Liver (tissue), 3 donors: ENCODE results near the gene MMEL1.

Experiments
- HNF4G ChIP-seq: IDR thresholded peaks from 2 replicates; pipeline ENCODE4 v1.6.1; 2016; ENCODE audit warnings: antibody characterized with exemption
- JUND ChIP-seq, 2 donors: IDR thresholded peaks; 2 replicates each; pipeline ENCODE4 v1.6.1; 2016; ENCODE audit warnings: antibody characterized with exemption in 2 of 2
- RXRA ChIP-seq, 2 donors: IDR thresholded peaks; 2 replicates each; pipeline ENCODE4 v1.6.1; 2017 to 2018; ENCODE audit warnings: antibody characterized with exemption in 2 of 2, mild to moderate bottlenecking in 1 of 2
- TAF1 ChIP-seq: conservative IDR thresholded peaks from 2 replicates; pipeline ENCODE4 v1.6.1; 2016; ENCODE audit warnings: antibody characterized with exemption, mild to moderate bottlenecking
- YY1 ChIP-seq: IDR thresholded peaks from 2 replicates; pipeline ENCODE4 v1.6.1; 2016; ENCODE audit warnings: antibody characterized with exemption, mild to moderate bottlenecking
- TF ChIP-seq, protein P1 (sequence below): fragments of 150-350 bp; IDR thresholded peaks from 2 replicates; pipeline ENCODE4 v1.5.1; 2017; ENCODE audit warnings: improper control_type of control experiment, low read depth, low read length; ENCODE audit not compliant: missing input control
- TF ChIP-seq, protein P2 (sequence below): IDR thresholded peaks from 2 replicates; pipeline ENCODE4 v1.6.1; 2016; ENCODE audit warnings: antibody characterized with exemption
- TF ChIP-seq, protein P3 (sequence below): IDR thresholded peaks from 2 replicates; pipeline ENCODE4 v1.6.1; 2016; ENCODE audit warnings: antibody characterized with exemption, mild to moderate bottlenecking
- TF ChIP-seq, protein P4 (sequence below): IDR thresholded peaks from 2 replicates; pipeline ENCODE4 v1.6.1; 2016; ENCODE audit warnings: antibody characterized with exemption
- donor health status: healthy.
- donor health status: healthy.

DNA sequence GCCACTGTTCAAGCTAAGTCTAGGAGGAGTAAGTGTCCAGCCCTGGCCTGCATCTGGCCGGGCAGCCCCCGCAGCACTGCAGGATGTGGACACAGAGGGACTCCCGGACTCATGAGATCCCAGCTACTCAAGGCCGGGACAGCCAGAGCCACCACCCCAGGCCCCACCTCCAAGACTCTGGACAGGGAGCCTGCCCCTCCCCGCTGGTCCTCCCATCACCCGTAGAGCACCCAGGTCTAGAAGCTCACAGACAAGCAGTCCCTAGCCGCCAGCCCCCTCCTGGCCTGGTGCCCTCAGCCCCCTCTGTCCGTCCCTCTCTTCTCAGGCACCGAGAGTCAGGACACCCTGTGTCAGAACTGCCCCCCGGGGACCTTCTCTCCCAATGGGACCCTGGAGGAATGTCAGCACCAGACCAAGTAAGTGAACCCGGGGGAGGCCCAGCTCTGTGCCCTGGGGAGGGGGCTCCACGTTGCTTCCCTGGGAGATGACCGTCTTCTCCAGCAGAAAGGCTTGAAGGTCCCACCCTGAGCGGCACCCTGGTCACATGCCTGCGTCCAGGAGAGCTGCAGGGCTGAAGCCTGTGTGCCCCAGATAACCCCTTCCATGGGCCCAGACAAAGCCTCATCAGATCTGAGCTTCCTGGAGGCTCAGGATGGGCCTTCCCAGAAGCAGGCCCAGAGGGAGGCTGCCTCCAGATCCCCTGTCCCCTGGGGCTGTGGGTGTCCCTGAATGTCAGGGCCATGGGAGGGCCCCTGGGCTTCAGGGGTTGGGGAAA is 72.3 kb downstream of the MMEL1 start:
- TF ChIP-seq HNF4G (no peak), JUND (IDR thresholded peaks at IDR 0.05) (no peak), TAF1 (no peak), YY1 (no peak), RXRA (IDR thresholded peaks at IDR 0.05) (no peak)
- TF ChIP-seq, protein P1, sequence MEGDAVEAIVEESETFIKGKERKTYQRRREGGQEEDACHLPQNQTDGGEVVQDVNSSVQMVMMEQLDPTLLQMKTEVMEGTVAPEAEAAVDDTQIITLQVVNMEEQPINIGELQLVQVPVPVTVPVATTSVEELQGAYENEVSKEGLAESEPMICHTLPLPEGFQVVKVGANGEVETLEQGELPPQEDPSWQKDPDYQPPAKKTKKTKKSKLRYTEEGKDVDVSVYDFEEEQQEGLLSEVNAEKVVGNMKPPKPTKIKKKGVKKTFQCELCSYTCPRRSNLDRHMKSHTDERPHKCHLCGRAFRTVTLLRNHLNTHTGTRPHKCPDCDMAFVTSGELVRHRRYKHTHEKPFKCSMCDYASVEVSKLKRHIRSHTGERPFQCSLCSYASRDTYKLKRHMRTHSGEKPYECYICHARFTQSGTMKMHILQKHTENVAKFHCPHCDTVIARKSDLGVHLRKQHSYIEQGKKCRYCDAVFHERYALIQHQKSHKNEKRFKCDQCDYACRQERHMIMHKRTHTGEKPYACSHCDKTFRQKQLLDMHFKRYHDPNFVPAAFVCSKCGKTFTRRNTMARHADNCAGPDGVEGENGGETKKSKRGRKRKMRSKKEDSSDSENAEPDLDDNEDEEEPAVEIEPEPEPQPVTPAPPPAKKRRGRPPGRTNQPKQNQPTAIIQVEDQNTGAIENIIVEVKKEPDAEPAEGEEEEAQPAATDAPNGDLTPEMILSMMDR = no peak
- TF ChIP-seq, protein P2, sequence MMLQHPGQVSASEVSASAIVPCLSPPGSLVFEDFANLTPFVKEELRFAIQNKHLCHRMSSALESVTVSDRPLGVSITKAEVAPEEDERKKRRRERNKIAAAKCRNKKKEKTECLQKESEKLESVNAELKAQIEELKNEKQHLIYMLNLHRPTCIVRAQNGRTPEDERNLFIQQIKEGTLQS = no peak
- TF ChIP-seq, protein P3, sequence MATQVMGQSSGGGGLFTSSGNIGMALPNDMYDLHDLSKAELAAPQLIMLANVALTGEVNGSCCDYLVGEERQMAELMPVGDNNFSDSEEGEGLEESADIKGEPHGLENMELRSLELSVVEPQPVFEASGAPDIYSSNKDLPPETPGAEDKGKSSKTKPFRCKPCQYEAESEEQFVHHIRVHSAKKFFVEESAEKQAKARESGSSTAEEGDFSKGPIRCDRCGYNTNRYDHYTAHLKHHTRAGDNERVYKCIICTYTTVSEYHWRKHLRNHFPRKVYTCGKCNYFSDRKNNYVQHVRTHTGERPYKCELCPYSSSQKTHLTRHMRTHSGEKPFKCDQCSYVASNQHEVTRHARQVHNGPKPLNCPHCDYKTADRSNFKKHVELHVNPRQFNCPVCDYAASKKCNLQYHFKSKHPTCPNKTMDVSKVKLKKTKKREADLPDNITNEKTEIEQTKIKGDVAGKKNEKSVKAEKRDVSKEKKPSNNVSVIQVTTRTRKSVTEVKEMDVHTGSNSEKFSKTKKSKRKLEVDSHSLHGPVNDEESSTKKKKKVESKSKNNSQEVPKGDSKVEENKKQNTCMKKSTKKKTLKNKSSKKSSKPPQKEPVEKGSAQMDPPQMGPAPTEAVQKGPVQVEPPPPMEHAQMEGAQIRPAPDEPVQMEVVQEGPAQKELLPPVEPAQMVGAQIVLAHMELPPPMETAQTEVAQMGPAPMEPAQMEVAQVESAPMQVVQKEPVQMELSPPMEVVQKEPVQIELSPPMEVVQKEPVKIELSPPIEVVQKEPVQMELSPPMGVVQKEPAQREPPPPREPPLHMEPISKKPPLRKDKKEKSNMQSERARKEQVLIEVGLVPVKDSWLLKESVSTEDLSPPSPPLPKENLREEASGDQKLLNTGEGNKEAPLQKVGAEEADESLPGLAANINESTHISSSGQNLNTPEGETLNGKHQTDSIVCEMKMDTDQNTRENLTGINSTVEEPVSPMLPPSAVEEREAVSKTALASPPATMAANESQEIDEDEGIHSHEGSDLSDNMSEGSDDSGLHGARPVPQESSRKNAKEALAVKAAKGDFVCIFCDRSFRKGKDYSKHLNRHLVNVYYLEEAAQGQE = no peak
- TF ChIP-seq, protein P4, sequence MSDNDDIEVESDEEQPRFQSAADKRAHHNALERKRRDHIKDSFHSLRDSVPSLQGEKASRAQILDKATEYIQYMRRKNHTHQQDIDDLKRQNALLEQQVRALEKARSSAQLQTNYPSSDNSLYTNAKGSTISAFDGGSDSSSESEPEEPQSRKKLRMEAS = no peak
